Stimulated activated naive B cell treated with anti-CD40 and anti-IgM and Interleukin-4, amounts not matched to agents 10 μg/mL and 1 μg/mL and 100 μg/mL, for 72 hours (primary cell): Measurements from ENCODE around the gene TTC39C.
A peak's percentile ranks its signal among the peaks of the same experiment; 100 is the strongest.
"Not testable (repeated sequence)": the region's sequence is repeated elsewhere in the genome, so short reads cannot be mapped to it uniquely, and the experiment has no call there.

Experiments
- ATAC-seq, 2 donors: fragments of 150-1000 bp; cut with Tn5 transposase; replicated peaks; 2 replicates each; pipeline ENCODE4 v1.10.0; 2021; ENCODE audit warnings: moderate library complexity in 1 of 2
- DNase-seq: peaks from one replicate; pipeline ENCODE4 v3.0.0; 2021
- H3K27ac Mint-ChIP-seq: one replicate; pipeline ENCODE4 v1.8.0; 2022; ENCODE audit warnings: mild to moderate bottlenecking, mixed read lengths
- H3K27me3 Mint-ChIP-seq, 2 donors: one replicate each; pipeline ENCODE4 v1.8.0; 2022; ENCODE audit warnings: mixed read lengths in 2 of 2
- H3K36me3 Mint-ChIP-seq, 2 donors: one replicate each; pipeline ENCODE4 v1.8.0; 2022; ENCODE audit warnings: mixed read lengths in 2 of 2, mild to moderate bottlenecking in 1 of 2
- H3K4me1 Mint-ChIP-seq, 2 donors: one replicate each; pipeline ENCODE4 v1.8.0; 2022; ENCODE audit warnings: mixed read lengths in 2 of 2, mild to moderate bottlenecking in 1 of 2
- H3K4me3 Mint-ChIP-seq, 2 donors: one replicate each; pipeline ENCODE4 v1.8.0; 2022; ENCODE audit warnings: mild to moderate bottlenecking in 2 of 2, mixed read lengths in 2 of 2, moderate library complexity in 1 of 2
- H3K9me3 Mint-ChIP-seq, 2 donors: one replicate each; pipeline ENCODE4 v1.8.0; 2022; ENCODE audit warnings: mixed read lengths in 2 of 2, mild to moderate bottlenecking in 1 of 2

TTC39C gene

DNA sequence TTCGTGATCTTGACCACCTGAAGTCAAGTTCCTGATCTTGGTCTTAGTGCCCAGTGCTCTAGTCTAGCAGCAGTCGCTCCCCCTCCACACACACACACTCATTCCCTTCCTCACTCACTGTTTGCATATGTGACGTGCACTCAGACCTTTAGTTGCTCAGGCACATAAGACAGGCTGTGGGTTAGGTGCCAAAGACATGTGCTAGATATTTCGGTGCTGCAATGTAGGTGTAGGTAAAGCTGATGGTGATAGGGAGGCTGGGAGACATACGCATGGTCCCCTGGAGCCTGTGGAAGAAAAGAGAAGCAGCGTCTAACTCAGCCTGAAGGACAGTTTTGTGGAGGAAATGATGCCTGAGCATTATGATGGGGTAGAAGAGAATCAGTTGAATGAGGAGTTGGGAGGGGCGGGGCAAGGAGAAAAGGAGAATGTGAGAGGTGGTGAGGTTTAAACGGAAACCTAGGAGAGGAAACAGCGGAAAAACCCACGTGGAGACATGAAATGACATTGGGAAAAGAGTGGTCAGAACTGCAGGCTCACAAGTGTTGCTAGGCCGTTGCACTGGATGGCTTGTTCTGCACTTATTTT lies 3.8 kb downstream of the TTC39C start:
- ATAC-seq = no peak

GRCh38 chr18:24019641-24020331 lies 5.2 kb downstream of the TTC39C start:
- H3K4me3 Mint-ChIP-seq = peak overlapping the region; percentile 78 to 88
- peaks cover 21 to 28% of the 10 kb centered on the region in 2 donors for H3K36me3 Mint-ChIP-seq
- H3K9me3 Mint-ChIP-seq = no peaks in the 10 kb centered on the region
- peaks cover 59 to 87% of the 10 kb centered on the region in 2 donors for H3K4me1 Mint-ChIP-seq
- peak overlapping the region; percentile 98 for H3K27ac Mint-ChIP-seq
- DNase-seq = peak; percentile 67
- ATAC-seq = peak; percentile 84 to 89
- H3K27me3 Mint-ChIP-seq = no peaks in the 10 kb centered on the region

More for the DNA sequence above, 3.8 kb downstream of the TTC39C start:
- Mint-ChIP-seq H3K4me1 (peaks cover 55 to 77% of the 10 kb centered on the region in 2 donors), H3K36me3 (peaks cover 17 to 24% of the 10 kb centered on the region in 2 donors), H3K4me3 (peak overlapping the region; percentile 57 to 66), H3K27me3 (no peaks in the 10 kb centered on the region), H3K9me3 (no peaks in the 10 kb centered on the region), H3K27ac (peak overlapping the region; percentile 2)
- DNase-seq = no peak

GRCh38 chr18:24021505-24021904 lies 7.0 kb downstream of the TTC39C start:
- Mint-ChIP-seq H3K27me3 (no peaks in the 10 kb centered on the region), H3K9me3 (no peaks in the 10 kb centered on the region), H3K27ac (peak overlapping the region; percentile 98), H3K4me1 (peaks cover 55 to 84% of the 10 kb centered on the region in 2 donors), H3K4me3 (peak overlapping the region; percentile 59 to 78), H3K36me3 (peaks cover 21 to 31% of the 10 kb centered on the region in 2 donors)
- ATAC-seq = no peak
- no peak for DNase-seq

DNA sequence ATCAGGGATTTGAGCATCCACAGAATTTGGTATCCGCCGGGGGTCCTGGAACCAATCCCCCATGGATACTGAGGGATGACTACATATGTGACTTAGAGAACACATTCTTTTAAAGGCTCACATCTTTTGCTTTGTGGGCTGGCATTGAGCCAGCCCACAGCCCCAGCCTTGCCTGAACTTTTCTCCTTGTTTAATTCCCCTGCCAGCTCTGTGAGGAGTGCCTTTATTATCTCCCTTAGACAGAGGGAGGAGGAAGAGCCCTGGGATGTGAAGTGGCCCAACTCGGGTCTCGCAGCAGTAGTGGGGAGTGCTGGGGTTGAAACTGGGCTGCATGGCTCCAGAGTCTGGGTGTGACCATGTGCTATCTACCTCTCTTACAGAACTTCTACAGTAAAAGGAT lies 7.6 kb downstream of the TTC39C start:
- no peaks in the 10 kb centered on the region for H3K27me3 Mint-ChIP-seq
- DNase-seq (no peak), ATAC-seq (no peak)
- H3K27ac Mint-ChIP-seq = peak overlapping the region; percentile 98
- H3K36me3 Mint-ChIP-seq = peaks cover 21 to 31% of the 10 kb centered on the region in 2 donors
- no peak overlapping the region for H3K4me3 Mint-ChIP-seq
- H3K9me3 Mint-ChIP-seq = no peaks in the 10 kb centered on the region
- H3K4me1 Mint-ChIP-seq = peaks cover 52 to 82% of the 10 kb centered on the region in 2 donors

DNA sequence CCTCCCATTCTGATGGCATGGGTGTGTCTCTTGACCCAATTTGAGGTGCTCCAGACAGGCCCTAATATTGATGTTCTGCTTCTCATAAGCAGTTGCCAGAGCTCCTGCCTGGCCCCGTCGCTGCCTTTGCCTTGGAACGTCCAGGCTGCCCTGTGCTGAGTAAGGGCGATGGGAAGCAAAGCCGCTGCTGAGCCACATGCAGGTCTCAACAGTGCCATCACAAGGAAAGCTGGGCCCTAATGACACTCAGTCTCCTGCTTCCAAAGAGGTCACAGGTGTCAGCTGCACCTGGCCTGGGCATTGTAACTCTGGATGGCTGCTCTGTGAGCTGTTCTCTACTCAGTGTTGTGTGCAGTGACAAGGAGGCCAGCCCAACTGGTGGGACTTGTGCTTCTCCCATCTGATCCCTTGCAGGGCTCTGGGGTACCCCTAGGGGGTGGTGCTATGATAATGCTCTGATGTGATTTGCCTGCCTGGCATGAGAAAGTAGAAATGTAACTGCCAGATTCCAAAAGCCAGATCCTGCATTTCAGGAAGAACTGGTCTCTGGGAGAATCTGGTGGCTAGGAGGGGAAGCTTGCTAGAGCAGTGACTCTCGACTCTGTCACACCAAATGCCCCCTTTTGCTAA lies 8.7 kb downstream of the TTC39C start:
- no peaks in the 10 kb centered on the region for H3K27me3 Mint-ChIP-seq
- ATAC-seq = no peak
- H3K4me3 Mint-ChIP-seq = no peak overlapping the region
- H3K27ac Mint-ChIP-seq = no peak overlapping the region
- peaks cover 55 to 74% of the 10 kb centered on the region in 2 donors for H3K4me1 Mint-ChIP-seq
- no peaks in the 10 kb centered on the region for H3K9me3 Mint-ChIP-seq
- peaks cover 21 to 32% of the 10 kb centered on the region in 2 donors for H3K36me3 Mint-ChIP-seq
- DNase-seq = no peak

GRCh38 chr18:24024425-24024824 lies 9.9 kb downstream of the TTC39C start:
- Mint-ChIP-seq H3K27ac (peak overlapping the region; percentile 62), H3K4me1 (peaks cover 50 to 70% of the 10 kb centered on the region in 2 donors), H3K9me3 (no peaks in the 10 kb centered on the region), H3K4me3 (peak overlapping the region in 1 of 2 donors; percentile 27), H3K27me3 (no peaks in the 10 kb centered on the region), H3K36me3 (peaks cover 13 to 22% of the 10 kb centered on the region in 2 donors)
- ATAC-seq = no peak
- DNase-seq = no peak

GRCh38 chr18:24026457-24026856 lies 11.9 kb downstream of the TTC39C start:
- Mint-ChIP-seq H3K27ac (peak overlapping the region; percentile 3), H3K27me3 (no peaks in the 10 kb centered on the region), H3K36me3 (peaks cover 15 to 26% of the 10 kb centered on the region in 2 donors), H3K4me3 (no peak overlapping the region), H3K9me3 (no peaks in the 10 kb centered on the region), H3K4me1 (peaks cover 45 to 67% of the 10 kb centered on the region in 2 donors)
- DNase-seq (no peak), ATAC-seq (no peak)

- peaks cover 16 to 28% of the 10 kb centered on the region in 2 donors for H3K36me3 Mint-ChIP-seq
- peaks cover 41 to 67% of the 10 kb centered on the region in 2 donors for H3K4me1 Mint-ChIP-seq
- no peak overlapping the region for H3K27ac Mint-ChIP-seq
- DNase-seq = no peak
- no peaks in the 10 kb centered on the region for H3K27me3 Mint-ChIP-seq
- no peak overlapping the region for H3K4me3 Mint-ChIP-seq
- no peaks in the 10 kb centered on the region for H3K9me3 Mint-ChIP-seq
- no peak for ATAC-seq
These were observed 12.7 kb downstream of the TTC39C start for GRCh38 chr18:24027156-24027827.

DNA sequence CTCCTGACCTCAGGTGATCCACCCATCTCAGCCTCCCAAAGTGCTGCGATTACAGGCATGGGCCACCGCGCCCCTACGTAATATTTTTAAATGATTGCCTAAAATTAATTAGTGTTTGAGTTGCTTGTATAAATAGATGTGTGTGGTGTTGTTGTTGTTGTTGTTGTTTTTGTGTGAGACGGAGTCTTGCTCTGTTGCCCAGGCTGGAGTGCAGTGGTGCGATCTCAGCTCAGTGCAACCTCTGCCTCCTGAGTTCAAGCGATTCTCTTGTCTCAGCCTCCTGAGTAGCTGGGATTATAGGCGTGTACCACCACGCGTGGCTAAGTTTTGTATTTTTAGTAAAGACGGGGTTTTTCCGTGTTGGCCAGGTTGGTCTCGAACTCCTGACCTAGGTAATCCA lies 14.4 kb downstream of the TTC39C start:
- H3K27me3 Mint-ChIP-seq = not testable (repeated sequence)

GRCh38 chr18:24031318-24031717 lies 16.8 kb downstream of the TTC39C start:
- H3K4me1 Mint-ChIP-seq = peaks cover 37 to 53% of the 10 kb centered on the region in 2 donors
- no peaks in the 10 kb centered on the region for H3K27me3 Mint-ChIP-seq
- H3K27ac Mint-ChIP-seq = no peak overlapping the region
- DNase-seq (no peak), ATAC-seq (no peak)
- peaks cover 0 to 5% of the 10 kb centered on the region in 2 donors for H3K9me3 Mint-ChIP-seq
- no peak overlapping the region for H3K4me3 Mint-ChIP-seq
- H3K36me3 Mint-ChIP-seq = peaks cover 16 to 32% of the 10 kb centered on the region in 2 donors

More for the DNA sequence above, 14.4 kb downstream of the TTC39C start:
- not testable (repeated sequence) for H3K27ac Mint-ChIP-seq, H3K9me3 Mint-ChIP-seq, DNase-seq, ATAC-seq, H3K4me3 Mint-ChIP-seq
- Mint-ChIP-seq H3K36me3 (peaks cover 20 to 34% of the 10 kb centered on the region in 2 donors), H3K4me1 (peaks cover 42 to 62% of the 10 kb centered on the region in 2 donors)

DNA sequence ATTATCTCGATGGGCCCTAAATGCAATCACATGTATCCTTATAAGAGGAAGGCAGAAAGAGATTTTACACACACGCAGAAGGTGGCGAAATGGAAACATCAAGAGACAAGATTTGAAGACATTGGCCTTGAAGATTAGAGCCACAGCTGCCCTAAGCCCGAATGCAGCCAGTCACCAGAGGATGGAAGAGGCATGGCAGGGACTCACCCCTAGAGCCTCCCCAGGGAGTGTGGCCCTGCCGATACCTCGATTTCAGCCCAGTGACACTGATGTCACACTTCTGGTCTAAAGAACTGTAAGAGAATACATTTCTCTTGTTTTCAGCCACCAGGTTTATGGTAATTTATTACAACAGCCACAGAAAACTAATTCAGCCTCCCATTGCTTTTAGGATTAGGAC lies 17.4 kb downstream of the TTC39C start:
- peaks cover 0 to 5% of the 10 kb centered on the region in 2 donors for H3K9me3 Mint-ChIP-seq
- no peaks in the 10 kb centered on the region for H3K27me3 Mint-ChIP-seq
- ATAC-seq (peak; percentile 99 to 100), DNase-seq (peak; percentile 47)
- H3K36me3 Mint-ChIP-seq = peaks cover 16 to 26% of the 10 kb centered on the region in 2 donors
- H3K27ac Mint-ChIP-seq = no peak overlapping the region
- no peak overlapping the region for H3K4me3 Mint-ChIP-seq
- peaks cover 32 to 50% of the 10 kb centered on the region in 2 donors for H3K4me1 Mint-ChIP-seq

DNA sequence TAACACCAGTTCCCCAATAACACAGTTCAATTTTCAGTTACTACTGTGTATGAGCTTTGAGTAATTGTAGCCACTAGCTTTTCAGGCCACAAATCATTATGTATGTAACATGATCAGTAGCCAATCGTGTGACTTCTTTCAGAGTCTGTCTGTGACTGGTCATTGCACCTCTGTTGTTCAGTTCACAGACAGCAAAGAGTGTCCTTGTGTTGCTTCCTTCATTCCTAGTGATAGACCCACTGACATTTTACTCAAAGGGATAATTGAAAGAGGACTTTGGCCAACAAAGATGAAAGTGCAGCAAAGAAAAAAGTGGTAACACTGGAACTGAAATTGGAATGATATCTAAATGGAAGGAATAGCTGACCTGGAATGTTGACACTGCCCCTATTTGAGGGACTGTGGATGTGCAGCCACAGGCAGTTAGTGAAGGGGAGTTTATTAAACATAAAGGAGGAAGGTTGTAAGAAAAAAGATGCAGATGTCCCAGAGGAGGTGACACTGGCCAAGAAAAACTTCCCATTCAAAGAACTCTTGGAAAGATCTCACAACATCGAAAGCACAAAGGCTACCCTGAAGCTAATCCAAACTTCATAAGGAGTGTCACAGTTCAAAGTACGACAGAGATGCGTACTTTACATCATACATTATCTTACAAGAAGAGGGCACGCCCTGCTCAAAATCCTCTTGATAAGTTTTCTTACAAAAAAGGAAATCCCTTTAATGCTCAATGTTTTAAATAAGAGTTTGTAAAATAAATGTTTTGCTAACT lies 19.3 kb downstream of the TTC39C start:
- H3K36me3 Mint-ChIP-seq = peaks cover 19 to 26% of the 10 kb centered on the region in 2 donors
- no peak overlapping the region for H3K4me3 Mint-ChIP-seq
- H3K4me1 Mint-ChIP-seq = peaks cover 34 to 64% of the 10 kb centered on the region in 2 donors
- ATAC-seq (no peak), DNase-seq (no peak)
- no peaks in the 10 kb centered on the region for H3K27me3 Mint-ChIP-seq
- peaks cover 0 to 5% of the 10 kb centered on the region in 2 donors for H3K9me3 Mint-ChIP-seq
- H3K27ac Mint-ChIP-seq = no peak overlapping the region

GRCh38 chr18:24035316-24035715 lies 20.8 kb downstream of the TTC39C start:
- Mint-ChIP-seq H3K27ac (no peak overlapping the region), H3K4me3 (no peak overlapping the region), H3K9me3 (peaks cover 0 to 5% of the 10 kb centered on the region in 2 donors), H3K36me3 (peaks cover 17 to 31% of the 10 kb centered on the region in 2 donors), H3K4me1 (peaks cover 33 to 61% of the 10 kb centered on the region in 2 donors), H3K27me3 (no peaks in the 10 kb centered on the region)
- no peak for DNase-seq
- no peak for ATAC-seq
